ENCODE results near the gene KBTBD7.
A peak's percentile ranks its signal among the peaks of the same experiment; 100 is the strongest.

The KBTBD7 gene

GRCh38 chr13:41193919-41194824 lies at the start of gene KBTBD7:
KBTBD7 (minus strand) TSS chr13:41194569; CDS start chr13:41194257, 312 bp downstream.
- peak; percentile 67 for DNase-seq

- DNase-seq, result no peak
Observed at GRCh38 chr13:41241626-41242025, 47.3 kb upstream of the KBTBD7 start.

- no peak for DNase-seq
Observed at GRCh38 chr13:41236369-41236768, 42.0 kb upstream of the KBTBD7 start.

GRCh38 chr13:41232578-41233480 lies 38.5 kb upstream of the KBTBD7 start:
- DNase-seq, result no peak

GRCh38 chr13:41231786-41232185 lies 37.4 kb upstream of the KBTBD7 start:
- no peak for DNase-seq

- DNase-seq, result no peak
Observed at GRCh38 chr13:41231025-41231677, 36.8 kb upstream of the KBTBD7 start.

- DNase-seq, result no peak
Observed at GRCh38 chr13:41229356-41229755, 35.0 kb upstream of the KBTBD7 start.

- DNase-seq, result no peak
Observed at GRCh38 chr13:41224113-41225110, 30.0 kb upstream of the KBTBD7 start.

- peak; percentile 7 for DNase-seq
Observed at GRCh38 chr13:41222259-41222852, 28.0 kb upstream of the KBTBD7 start.

- DNase-seq, result no peak
Observed at GRCh38 chr13:41220401-41220800, 26.0 kb upstream of the KBTBD7 start.

GRCh38 chr13:41216160-41216559 lies 21.8 kb upstream of the KBTBD7 start:
- DNase-seq, result no peak

- no peak for DNase-seq
Observed at GRCh38 chr13:41213919-41214318, 19.6 kb upstream of the KBTBD7 start.

- no peak for DNase-seq
Observed at GRCh38 chr13:41213316-41213715, 18.9 kb upstream of the KBTBD7 start.

- no peak for DNase-seq
Observed at GRCh38 chr13:41212881-41213280, 18.5 kb upstream of the KBTBD7 start.

GRCh38 chr13:41211062-41211461 lies 16.7 kb upstream of the KBTBD7 start:
- DNase-seq, result no peak

GRCh38 chr13:41206467-41206866 lies 12.1 kb upstream of the KBTBD7 start:
- no peak for DNase-seq

GRCh38 chr13:41203810-41204209 lies 9.4 kb upstream of the KBTBD7 start:
- DNase-seq, result no peak

- DNase-seq, result no peak
Observed at GRCh38 chr13:41200126-41200525, 5.8 kb upstream of the KBTBD7 start.

- no peak for DNase-seq
Observed at GRCh38 chr13:41199526-41199925, 5.2 kb upstream of the KBTBD7 start.

GRCh38 chr13:41199079-41199478 lies 4.7 kb upstream of the KBTBD7 start:
- DNase-seq, result no peak

- DNase-seq, result no peak
Observed at GRCh38 chr13:41196620-41197019, 2.3 kb upstream of the KBTBD7 start.

Measured in NCI-H1436 (cell line).